Keratinocyte (primary cell): ENCODE data around the gene TRIM43.
"Not testable (repeated sequence)": the region's sequence is repeated elsewhere in the genome, so short reads cannot be mapped to it uniquely, and the experiment has no call there.

Source experiments
- EZH2 ChIP-seq: IDR thresholded peaks from one replicate; pipeline ENCODE4 v1.6.1; 2012; ENCODE audit warnings: inconsistent platforms, mild to moderate bottlenecking, low read length, moderate library complexity
- TF ChIP-seq, protein P1 (sequence below), 3 experiments: IDR thresholded peaks in 1 of 3; conservative IDR thresholded peaks in 1 of 3; optimal IDR thresholded peaks in 1 of 3; 2 replicates in 2 of 3; 3 replicates in 1 of 3; pipeline versions ENCODE3 to v1.5.1; 2011; ENCODE audit warnings: low read length in 3 of 3, mild to moderate bottlenecking in 3 of 3, moderate library complexity in 2 of 3, control low read depth in 1 of 3, inconsistent platforms in 1 of 3; ENCODE audit not compliant: insufficient read depth in 2 of 3; ENCODE audit errors: extremely low read depth in 1 of 3

DNA sequence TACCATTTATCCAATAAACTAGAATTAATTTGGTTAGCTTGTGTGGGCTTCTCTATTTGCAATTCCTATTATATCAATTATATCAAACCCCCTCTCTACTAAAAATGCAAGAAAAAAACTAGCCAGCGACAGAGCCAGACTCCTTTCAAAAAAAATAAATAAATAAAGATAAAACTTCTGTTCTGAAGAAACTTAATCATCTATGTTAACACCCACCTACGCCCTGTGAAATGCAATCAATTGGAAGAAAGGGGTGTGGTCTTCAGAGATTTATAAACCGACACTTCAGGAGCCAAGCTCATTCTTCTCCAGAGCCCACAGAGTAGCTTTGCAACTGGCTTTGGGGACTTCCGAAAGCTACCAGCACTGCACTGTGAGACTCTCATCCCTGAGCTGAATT is at the start of gene TRIM43:
- TF ChIP-seq, protein P1, sequence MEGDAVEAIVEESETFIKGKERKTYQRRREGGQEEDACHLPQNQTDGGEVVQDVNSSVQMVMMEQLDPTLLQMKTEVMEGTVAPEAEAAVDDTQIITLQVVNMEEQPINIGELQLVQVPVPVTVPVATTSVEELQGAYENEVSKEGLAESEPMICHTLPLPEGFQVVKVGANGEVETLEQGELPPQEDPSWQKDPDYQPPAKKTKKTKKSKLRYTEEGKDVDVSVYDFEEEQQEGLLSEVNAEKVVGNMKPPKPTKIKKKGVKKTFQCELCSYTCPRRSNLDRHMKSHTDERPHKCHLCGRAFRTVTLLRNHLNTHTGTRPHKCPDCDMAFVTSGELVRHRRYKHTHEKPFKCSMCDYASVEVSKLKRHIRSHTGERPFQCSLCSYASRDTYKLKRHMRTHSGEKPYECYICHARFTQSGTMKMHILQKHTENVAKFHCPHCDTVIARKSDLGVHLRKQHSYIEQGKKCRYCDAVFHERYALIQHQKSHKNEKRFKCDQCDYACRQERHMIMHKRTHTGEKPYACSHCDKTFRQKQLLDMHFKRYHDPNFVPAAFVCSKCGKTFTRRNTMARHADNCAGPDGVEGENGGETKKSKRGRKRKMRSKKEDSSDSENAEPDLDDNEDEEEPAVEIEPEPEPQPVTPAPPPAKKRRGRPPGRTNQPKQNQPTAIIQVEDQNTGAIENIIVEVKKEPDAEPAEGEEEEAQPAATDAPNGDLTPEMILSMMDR (optimal IDR thresholded peaks at IDR 0.05 in 1 of 3, IDR thresholded peaks at IDR 0.05 in 1 of 3, conservative IDR thresholded peaks at IDR 0.05 in 1 of 3; ENCODE audit: extremely low read depth in 1 of 3, insufficient read depth in 2 of 3, low read length in 3 of 3), result not testable (repeated sequence)
- not testable (repeated sequence) for TF ChIP-seq EZH2
